Cardiac muscle cell (in vitro differentiated cells and primary cell): ENCODE measurements around the gene GALNT16. TPM values are rescaled to one million over a fixed set of nuclear protein-coding genes. Genes with fewer than 3 reads are reported as not detected.
A peak's percentile ranks its signal among the peaks of the same experiment; 100 is the strongest.

ENCODE experiments used
- DNase-seq, 2 donors: peaks; one replicate each; pipeline versions ENCODE4 v3.0.0 to v3.0.0-alpha.2; 2010 to 2017; ENCODE audit warnings: low read depth in 1 of 2, low spot score in 1 of 2
- H3K27ac ChIP-seq: fragments of 200-600 bp; sonication (generic); 2 replicates; pipeline ENCODE4 v1.5.1; 2016
- H3K27me3 ChIP-seq: fragments of 200-600 bp; sonication (generic); 2 replicates; pipeline ENCODE4 v1.6.0; 2016; ENCODE audit warnings: control low read depth
- H3K36me3 ChIP-seq: fragments of 200-600 bp; sonication (generic); 2 replicates; pipeline ENCODE4 v1.5.1; 2016; ENCODE audit warnings: control low read depth
- H3K4me1 ChIP-seq: fragments of 200-600 bp; sonication (generic); 2 replicates; pipeline ENCODE4 v1.8.1; 2017; ENCODE audit warnings: low read depth, mild to moderate bottlenecking, mixed run types
- H3K4me3 ChIP-seq: fragments of 200-600 bp; sonication (generic); 2 replicates; pipeline ENCODE4 v1.5.1; 2016; ENCODE audit warnings: mild to moderate bottlenecking
- H3K9me3 ChIP-seq: fragments of 200-600 bp; sonication (generic); 2 replicates; pipeline ENCODE4 v1.5.1; 2017; ENCODE audit warnings: low read depth, mild to moderate bottlenecking, control low read depth
- CTCF ChIP-seq: IDR thresholded peaks from 2 replicates; pipeline ENCODE4 v1.5.1; 2012; ENCODE audit warnings: low read depth, mild to moderate bottlenecking, low read length
- polyA plus RNA-seq: library from polyadenylated mRNA; unstranded; fragments of >200 nt; fragmentation: Nextera tagmentation; extraction: Ambion mirVana; gene quantifications from 2 replicates; pipeline ENCODE4 v1.2.1, GENCODE V29; 2016
- total RNA-seq: library from RNA; depleted of rRNA; stranded (reverse); fragments of >200 nt; gene quantifications from 2 replicates; pipeline ENCODE4 v1.2.3, GENCODE V29; 2016

GALNT16 gene
- total and polyA plus RNA-seq, 2 experiments from 2014 or later = 5.8 to 7.7 TPM

GRCh38 chr14:69231486-69231885 lies 28.5 kb upstream of the GALNT16 start:
- H3K4me3 ChIP-seq = no peak overlapping the region

GRCh38 chr14:69232388-69232787 lies 27.6 kb upstream of the GALNT16 start:
- peaks cover 9% of the 10 kb centered on the region for H3K4me1 ChIP-seq
- peaks cover 19% of the 10 kb centered on the region for H3K36me3 ChIP-seq
- TF ChIP-seq CTCF = no peak
- DNase-seq = no peak
- no peaks in the 10 kb centered on the region for H3K27me3 ChIP-seq
- no peak overlapping the region for H3K27ac ChIP-seq
- no peak overlapping the region for H3K4me3 ChIP-seq
- H3K9me3 ChIP-seq = no peaks in the 10 kb centered on the region

More at GRCh38 chr14:69231486-69231885, 28.5 kb upstream of the GALNT16 start:
- Histone ChIP-seq H3K36me3 (peaks cover 13% of the 10 kb centered on the region), H3K27me3 (no peaks in the 10 kb centered on the region), H3K27ac (no peak overlapping the region), H3K4me1 (peaks cover 15% of the 10 kb centered on the region), H3K9me3 (no peaks in the 10 kb centered on the region)
- no peak for TF ChIP-seq CTCF
- peak; percentile 12 to 23 for DNase-seq

DNA sequence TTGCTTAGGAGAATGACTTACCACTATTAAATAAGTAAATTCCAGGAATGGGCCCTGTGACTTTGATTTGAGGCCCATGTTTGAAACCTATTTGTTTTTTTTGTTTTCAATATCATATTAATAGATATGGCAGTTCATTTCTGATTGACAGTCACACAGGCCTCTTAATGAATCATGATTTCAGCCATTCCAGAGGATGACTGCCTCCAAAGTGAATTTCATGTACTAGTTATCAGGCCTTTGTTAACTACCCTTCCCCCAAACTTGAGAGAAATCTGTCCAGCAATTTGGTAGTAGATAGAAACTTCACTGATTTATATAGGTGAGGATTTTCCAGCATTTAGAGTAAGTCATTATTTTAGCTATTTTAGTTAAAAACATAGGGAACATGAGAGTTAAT lies 25.9 kb upstream of the GALNT16 start:
- peaks cover 28% of the 10 kb centered on the region for H3K36me3 ChIP-seq
- no peaks in the 10 kb centered on the region for H3K27me3 ChIP-seq
- no peaks in the 10 kb centered on the region for H3K9me3 ChIP-seq
- H3K27ac ChIP-seq = no peak overlapping the region
- H3K4me1 ChIP-seq = peaks cover 4% of the 10 kb centered on the region
- H3K4me3 ChIP-seq = no peak overlapping the region
- no peak for DNase-seq
- no peak for TF ChIP-seq CTCF

DNA sequence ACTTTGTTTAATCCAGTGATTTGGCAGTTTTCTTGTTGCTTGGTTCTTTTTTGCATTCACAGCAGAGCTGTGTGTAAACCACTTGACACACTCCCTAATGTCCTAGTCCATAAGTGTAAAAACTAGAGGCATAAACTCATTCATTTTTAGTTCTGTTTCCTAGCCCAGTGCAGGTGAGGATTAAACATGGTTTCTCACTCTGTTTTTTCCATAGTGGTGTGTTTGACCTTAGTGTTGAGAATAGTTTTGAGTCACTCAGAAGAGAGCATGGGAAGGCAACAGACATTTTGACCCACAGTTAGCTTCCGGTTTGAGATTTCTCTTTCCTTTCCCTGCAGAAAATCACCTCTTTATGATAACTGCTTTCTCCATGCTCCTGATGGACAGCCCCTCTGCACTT lies 24.2 kb upstream of the GALNT16 start:
- TF ChIP-seq CTCF = no peak
- DNase-seq = no peak
- Histone ChIP-seq H3K27me3 (no peaks in the 10 kb centered on the region), H3K9me3 (no peaks in the 10 kb centered on the region), H3K36me3 (peaks cover 28% of the 10 kb centered on the region), H3K4me3 (no peak overlapping the region), H3K27ac (no peak overlapping the region), H3K4me1 (peaks cover 12% of the 10 kb centered on the region)

GRCh38 chr14:69237142-69237541 lies 22.8 kb upstream of the GALNT16 start:
- Histone ChIP-seq H3K9me3 (no peaks in the 10 kb centered on the region), H3K27me3 (no peaks in the 10 kb centered on the region), H3K4me1 (peaks cover 12% of the 10 kb centered on the region), H3K4me3 (no peak overlapping the region), H3K36me3 (peaks cover 28% of the 10 kb centered on the region), H3K27ac (no peak overlapping the region)
- TF ChIP-seq CTCF = no peak
- no peak for DNase-seq

DNA sequence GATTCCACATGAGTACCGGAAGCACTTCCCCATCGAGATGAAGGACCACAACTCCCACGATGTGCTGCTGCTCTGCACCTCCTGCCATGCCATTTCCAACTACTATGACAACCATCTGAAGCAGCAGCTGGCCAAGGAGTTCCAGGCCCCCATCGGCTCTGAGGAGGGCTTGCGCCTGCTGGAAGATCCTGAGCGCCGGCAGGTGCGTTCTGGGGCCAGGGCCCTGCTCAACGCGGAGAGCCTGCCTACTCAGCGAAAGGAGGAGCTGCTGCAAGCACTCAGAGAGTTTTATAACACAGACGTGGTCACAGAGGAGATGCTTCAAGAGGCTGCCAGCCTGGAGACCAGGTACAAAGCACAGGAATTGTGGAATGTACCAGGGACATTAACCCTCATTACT lies 22.4 kb upstream of the GALNT16 start:
- peaks cover 12% of the 10 kb centered on the region for H3K4me1 ChIP-seq
- no peak for DNase-seq
- no peaks in the 10 kb centered on the region for H3K27me3 ChIP-seq
- H3K27ac ChIP-seq = no peak overlapping the region
- H3K9me3 ChIP-seq = no peaks in the 10 kb centered on the region
- TF ChIP-seq CTCF = no peak
- H3K4me3 ChIP-seq = no peak overlapping the region
- peaks cover 28% of the 10 kb centered on the region for H3K36me3 ChIP-seq
